HK-2 (cell line): ENCODE results near the gene COL23A1.

ENCODE experiments used
- DNase-seq: peaks from one replicate; pipeline ENCODE4 v3.0.0-alpha.2; 2018; ENCODE audit not compliant: unreplicated experiment

Gene COL23A1

DNA sequence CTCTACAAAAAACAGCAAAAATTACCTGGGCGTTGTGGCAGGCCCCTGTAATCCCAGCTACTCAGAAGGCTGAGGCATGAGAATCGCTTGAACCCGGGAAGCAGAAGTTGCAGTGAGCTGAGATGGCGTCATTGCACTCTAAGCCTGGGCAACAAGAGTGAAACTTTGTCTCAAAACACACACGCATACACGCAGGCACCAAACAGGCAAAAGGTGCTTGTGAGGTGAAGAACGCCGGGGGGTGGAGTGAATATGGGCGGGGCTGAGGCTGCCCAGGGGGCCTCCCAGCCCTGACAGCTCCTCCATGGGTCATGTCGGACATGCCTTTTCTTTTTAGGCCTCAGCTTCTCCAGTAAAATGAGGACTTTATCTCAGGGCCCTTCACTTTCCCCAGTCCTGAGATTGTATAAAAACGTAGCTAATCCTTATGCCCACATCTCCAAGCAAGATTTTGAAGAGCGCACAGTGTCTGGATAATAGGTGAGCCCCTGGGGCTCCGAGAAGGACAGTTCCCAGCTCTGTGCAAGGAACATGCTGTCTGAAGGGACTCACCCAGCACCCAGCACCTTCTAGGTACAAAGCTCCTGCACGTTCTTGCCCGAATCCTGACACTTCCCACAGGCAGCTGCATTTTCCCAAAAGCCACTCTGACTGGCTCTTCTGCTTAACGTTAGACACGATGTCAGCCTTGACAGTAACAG is 168.3 kb downstream of the COL23A1 start:
- no peak for DNase-seq

- no peak for DNase-seq
Observed at GRCh38 chr5:178421128-178421527, 169.1 kb downstream of the COL23A1 start.

GRCh38 chr5:178420354-178420781 is 169.8 kb downstream of the COL23A1 start:
- no peak for DNase-seq

- no peak for DNase-seq
Observed at GRCh38 chr5:178419651-178420050, 170.5 kb downstream of the COL23A1 start.

GRCh38 chr5:178419196-178419595 is 171.0 kb downstream of the COL23A1 start:
- no peak for DNase-seq

DNA sequence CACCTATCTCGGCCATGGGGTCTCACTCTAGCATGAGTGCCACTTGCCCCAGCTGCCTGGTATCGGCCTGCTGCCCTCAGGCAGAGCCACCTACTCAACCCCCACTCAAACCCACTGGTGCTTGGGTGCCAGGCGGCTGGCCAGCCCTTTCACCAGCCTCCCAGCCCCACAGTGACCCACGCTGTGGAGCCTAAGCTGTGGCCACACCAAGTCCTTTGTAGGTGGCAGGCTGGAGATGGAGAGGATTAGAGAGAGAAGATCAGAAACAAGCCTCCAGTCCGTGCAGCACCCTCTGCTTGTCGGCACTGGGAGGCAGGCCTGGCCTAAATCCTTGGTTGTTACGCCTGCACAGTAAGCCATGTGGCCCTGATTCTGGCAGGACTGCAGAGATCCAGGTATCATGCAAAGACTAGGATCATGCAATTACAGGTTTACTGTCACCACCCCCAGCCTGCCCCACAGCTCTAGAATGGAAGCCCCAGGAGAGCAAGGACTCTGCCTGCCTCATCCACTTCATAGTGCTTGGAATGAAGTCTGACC is 171.7 kb downstream of the COL23A1 start:
- no peak for DNase-seq

GRCh38 chr5:178418031-178418430 is 172.2 kb downstream of the COL23A1 start:
- no peak for DNase-seq

DNA sequence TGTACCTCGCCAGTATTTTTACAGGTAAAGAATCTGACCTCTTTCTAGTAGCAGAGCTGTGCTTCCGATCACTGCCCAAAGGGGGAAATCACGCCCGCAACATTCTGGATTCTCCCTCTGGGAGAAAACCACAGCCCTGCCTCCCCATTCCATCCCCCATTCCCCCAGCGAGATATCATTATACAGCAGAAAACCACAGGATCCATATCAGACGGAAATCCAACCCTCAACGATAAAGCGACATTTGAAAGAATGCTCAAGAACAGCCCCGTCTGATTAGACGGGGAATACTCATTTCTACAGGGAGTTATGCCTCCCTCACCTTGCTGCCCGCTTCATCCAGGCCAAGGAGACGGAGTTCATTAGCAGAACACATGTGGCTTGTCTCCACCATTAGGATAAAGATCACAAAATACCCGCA is 172.8 kb downstream of the COL23A1 start:
- DNase-seq = no peak

DNA sequence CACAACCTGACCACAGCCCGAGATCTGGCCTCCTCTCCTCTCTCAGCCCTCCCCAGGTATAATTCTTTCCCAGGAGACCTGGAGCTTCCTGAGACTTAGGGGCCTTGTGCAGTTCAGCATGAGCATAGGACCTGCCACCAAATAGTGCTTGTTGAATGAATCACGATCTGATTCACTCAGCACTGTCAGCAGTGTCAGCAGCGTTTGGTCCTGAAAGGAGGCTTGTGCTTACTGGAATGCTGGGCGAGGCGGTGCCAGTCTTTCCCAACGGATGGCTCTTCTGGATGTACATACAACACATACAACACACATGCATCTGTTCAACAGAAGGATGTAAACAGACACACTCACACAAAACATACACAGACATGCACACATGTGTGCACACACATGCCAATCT is 173.3 kb downstream of the COL23A1 start:
- DNase-seq = peak; percentile 28

DNA sequence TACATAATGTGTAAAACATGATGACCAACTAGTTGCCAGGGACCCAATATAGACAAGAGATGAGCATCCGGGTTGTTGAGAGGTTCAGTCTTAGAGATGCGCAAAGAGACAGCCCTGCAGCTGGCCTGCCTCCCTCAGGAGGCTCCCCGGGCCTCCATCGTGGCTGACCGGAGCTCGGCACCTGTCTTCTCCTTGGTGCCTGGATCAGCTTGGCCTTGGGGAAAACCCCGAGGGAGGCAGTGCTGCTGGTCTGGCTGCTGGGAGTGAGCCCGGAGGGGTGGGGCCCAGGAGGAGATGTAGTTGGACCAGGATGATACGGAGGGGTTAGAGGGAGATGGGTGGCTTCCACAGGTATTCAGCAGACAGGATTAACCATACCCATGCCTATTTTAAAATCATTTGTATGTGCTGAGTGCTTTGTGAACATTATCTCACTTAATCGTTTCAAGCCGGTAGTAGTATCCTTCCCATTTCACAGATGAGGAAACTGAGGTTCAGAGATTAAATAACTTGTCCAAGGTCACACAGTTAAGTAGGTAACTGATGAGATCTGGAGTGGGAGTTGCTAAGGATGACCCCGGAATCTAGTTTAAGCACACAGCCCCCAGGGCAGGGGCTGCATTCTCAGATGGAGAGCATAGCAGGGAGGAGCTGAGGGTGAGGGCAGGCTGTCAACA is 173.8 kb downstream of the COL23A1 start:
- no peak for DNase-seq

DNA sequence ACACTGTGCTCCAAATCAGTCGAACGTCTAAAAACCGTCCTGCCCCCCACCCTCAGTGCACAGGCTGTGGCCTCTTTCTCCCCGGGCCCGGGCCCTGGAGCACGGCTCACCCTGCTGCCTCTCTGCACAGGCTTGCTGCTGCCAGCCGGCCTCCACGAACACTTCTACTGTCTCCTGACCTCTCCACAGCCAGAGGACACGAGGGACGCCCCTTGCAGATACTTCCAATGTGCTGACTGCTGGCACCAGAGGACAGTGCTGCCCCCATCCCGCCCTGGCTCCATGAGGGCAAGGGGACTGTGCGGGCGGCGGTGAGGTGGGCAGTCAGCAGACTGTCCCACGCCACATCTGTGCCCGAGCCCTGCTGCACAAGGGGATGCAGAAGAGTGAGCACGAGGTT is 174.8 kb downstream of the COL23A1 start:
- DNase-seq = no peak

DNA sequence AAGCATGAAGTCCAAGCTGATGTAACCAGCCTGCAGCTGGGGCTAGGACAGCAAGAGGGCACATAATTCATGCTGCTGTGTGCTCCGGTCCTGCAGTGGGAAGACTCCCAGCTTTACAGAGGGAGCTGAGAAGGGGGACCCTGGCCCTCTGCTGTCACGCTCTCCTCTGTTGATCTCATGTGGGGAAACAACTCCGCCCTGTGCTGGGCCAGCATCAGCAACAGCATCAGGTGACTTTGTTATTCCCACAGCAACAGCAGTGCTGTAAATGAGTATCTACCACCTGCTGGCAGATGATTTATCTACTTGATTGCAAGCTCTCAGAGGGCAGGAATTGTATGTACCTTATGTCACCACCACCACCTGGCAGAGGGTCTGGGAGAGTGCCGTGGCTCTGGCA is 176.2 kb downstream of the COL23A1 start:
- DNase-seq = no peak

GRCh38 chr5:178411083-178411482 is 179.1 kb downstream of the COL23A1 start:
- DNase-seq = no peak

- no peak for DNase-seq
Observed at GRCh38 chr5:178407646-178408045, 182.5 kb downstream of the COL23A1 start.

DNA sequence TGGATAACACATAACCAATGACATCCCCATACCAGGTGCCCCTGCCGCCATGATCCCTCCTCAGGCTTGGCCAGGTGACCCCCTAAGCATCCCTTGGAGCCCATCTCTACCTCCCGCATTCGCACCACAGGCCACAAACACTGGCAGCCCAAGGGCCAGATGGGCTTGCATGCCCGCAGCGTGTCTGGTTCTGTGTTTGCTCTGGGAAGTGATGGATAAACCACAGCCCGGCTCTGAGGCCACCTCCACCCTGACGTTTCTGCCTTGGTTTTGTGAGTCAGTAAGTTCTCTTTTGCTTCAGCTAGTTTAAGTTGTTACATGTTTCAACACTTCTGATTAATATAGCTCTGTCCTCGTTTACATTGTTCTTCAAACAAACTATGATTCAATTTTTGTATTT is 185.2 kb downstream of the COL23A1 start:
- DNase-seq = no peak

DNA sequence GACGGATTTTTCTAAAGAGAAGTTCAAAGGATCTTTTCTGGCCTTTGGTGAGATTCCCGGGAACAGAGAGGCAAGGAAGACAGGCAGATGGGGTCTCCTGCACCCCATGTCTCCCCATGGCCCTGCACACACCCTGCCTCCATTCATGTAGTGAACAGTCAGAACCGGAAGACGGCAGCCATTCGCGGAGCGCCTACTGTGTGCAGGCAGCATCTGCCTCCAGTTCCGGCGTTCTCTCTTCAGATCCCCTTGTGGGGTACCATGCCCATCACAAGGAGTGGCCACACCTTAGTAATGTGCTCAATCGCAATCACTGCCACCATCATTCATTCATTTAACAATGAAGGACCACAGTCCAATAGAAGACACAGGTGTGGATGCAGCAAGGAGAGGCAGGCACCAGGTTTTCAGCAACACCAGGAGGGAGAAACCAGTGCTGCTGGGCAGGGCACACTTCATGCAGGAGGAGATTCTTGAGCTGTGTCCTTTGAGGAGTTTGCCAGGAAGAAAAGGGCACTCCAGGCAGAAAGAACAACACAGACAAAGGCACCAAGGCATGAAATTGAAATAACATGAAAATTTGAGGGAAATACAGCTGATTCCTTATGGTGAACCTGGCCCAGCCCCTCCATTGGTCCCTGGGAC is 186.1 kb downstream of the COL23A1 start:
- DNase-seq = no peak

DNA sequence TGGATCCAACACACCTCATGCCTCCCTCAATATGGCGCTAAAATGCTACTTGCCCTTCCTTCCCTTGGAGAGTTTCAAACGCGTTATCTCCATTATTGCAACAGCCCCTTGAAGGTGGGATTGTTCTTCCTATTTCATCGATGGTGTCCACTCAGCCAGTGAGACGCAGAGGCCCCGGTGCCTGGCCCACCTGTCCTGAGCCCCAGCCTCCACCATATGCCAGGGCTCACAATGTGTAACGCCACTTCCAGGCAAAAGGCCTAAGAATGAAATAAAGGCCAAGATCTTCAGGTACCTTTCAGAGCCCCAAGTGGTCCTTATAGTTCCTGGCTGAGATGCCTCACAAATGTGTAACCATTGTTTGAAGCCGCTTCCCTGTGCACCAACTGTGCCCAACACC is 186.8 kb downstream of the COL23A1 start:
- DNase-seq = no peak

DNA sequence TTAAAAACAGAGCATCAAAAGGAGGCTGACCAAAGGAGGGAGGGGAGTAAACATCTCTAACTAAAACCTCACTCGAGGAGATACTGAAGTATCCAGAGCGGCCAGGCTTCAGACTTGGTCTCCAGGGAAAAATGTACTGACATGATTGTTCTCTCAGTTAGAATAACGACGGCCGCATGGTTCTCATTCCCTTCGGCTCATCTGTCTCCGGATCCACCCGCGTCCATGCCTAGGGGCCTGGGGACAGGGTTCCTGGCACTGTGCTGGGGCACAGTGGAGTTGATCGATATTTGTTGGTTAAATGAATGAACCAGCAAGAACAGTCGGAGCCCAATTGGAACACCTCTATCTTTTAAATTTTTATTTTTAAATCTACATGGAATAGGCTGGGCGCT is 190.5 kb downstream of the COL23A1 start:
- no peak for DNase-seq

DNA sequence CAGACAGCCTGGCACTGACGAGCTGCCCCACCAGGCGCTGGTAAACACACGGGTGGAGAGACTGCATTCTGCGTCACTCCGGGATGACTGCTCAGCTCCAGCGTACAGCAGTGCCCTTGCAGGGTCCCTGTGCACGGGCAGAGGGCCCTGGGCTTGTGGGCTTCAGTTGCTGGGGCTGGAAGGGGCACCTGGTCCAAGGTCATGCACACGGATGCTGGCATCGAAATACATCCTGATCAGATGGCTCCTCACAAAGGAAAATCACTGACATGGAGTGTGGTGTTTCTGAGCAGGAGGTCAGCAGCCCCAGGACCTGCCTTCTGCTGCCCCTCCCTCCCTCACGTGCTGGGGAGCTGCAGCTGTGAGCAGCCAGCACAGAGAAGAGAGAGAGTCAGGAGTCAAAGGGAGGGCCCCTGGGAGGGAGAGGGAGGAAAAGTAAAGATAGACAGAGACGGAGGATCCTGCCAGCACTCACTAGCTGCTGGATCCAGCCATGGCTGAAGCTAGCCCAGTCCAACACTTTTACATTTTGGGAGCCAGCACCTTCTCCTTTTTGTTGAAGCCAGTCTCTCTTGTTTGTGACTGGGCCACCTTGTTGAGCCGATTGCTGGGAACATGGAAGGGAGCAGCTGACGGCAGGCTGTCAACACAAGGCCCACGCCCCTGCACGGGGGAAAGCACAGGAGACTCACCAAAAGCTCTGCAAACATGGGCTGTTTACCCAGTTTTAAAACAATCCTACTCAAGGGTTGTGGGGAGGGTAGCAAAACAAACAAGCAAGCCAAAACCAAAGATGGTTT is 191.1 kb downstream of the COL23A1 start:
- DNase-seq = no peak

DNA sequence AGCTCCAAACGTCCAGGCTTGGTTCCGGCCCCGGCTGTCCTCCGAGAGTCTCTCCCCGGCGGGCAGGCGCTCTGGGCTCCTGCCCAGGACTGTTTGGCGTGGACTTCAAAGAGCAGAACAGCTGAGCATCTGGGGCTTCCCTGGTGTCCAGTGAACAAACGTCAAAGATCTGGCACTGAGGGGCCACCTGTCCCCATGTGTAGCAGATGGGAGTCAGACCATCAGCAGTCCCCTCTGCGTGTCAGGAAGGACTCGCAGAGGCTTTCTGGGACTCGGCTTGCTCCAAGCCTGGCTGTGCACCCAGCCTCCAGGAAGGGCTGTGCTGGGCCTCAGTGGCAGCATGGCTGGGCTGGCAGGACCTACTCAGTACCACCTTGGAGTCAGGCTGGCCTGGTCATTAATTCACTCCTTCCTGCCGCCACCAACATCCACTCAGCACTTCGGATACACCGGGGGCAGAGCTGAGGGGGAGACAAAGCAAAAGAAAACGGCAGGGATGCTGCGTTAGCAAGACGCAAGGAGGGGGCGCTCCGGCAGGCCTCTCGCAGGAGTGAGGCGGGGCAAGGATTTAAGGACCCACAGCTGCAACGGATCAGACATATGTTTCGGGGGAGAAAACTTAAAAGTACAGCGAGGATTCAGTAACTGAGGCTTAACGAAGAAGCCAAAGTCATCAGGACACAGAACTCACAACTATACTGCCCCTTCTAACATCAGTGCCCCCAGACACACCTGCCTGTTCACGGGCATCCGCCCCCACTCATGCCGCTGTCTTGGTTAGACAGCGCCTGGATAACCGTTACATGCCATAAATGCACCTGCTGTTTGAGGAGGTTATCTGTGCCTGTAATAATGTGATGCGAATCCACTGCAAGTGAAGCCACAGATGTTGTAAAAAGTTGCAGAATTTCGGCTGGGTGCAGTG is 193.1 kb downstream of the COL23A1 start:
- no peak for DNase-seq

- DNase-seq = no peak
Observed at GRCh38 chr5:178394074-178394473, 196.1 kb downstream of the COL23A1 start.
